GM19238 (cell line): ENCODE results near the gene INSL3.
"Not testable (repeated sequence)": the region's sequence is repeated elsewhere in the genome, so short reads cannot be mapped to it uniquely, and the experiment has no call there.

ENCODE experiments used
- DNase-seq: peaks from one replicate; pipeline ENCODE4 v3.0.0; 2011; ENCODE audit warnings: low spot score; ENCODE audit not compliant: insufficient read length

Gene INSL3

GRCh38 chr19:17784201-17785008 is 36.9 kb downstream of the INSL3 start:
- peak; percentile 76 for DNase-seq

- not testable (repeated sequence) for DNase-seq
Measured at GRCh38 chr19:17783721-17784120, 37.6 kb downstream of the INSL3 start.

- DNase-seq: no peak
Measured at GRCh38 chr19:17780781-17781180, 40.5 kb downstream of the INSL3 start.

DNA sequence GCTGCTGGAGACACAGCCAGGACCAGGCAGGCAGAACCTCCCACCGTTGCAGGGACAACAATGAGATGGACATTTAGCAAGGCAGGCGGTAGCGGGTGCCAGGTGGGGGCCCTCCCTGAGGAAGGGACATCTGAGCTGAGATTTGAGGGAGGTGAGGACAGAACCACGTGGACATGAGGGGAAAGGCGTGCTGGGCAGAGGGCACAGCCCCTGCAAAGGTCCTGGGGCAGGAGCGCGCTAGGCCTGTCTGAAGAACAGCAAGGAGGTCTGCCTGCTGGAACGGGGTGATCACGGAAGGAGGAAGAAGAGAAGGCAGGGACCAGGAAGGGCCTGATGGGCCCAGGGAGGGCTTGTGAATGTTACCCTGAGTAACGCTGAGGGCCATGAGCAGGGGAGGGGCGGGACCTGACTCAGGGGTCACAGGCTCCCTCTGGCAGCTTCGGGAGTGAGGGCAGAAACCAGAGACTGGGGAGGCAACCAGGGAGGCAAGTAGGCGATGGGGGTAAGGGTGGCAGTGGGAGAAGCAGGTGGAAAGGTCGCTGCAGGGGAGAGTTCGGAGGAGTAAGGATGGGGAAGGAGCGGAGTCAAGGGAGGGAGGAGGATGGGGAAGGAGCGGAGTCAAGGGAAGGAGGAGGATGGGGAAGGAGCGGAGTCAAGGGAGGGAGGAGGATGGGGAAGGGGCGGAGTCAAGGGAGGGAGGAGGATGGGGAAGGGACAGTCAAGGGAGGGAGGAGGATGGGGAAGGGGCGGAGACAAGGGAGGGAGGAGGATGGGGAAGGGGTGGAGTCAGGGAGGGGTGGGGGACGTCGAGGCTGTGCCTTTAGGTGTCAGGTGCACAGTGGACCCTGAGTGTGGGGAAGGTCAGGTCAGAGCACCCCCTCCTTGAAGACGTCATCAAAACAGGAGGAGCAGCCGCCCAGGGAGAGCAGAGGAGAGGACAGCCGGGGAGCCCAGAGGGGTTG is 42.1 kb downstream of the INSL3 start:
- no peak for DNase-seq

- no peak for DNase-seq
Measured at GRCh38 chr19:17778251-17778967, 42.9 kb downstream of the INSL3 start.

GRCh38 chr19:17777840-17778239 is 43.5 kb downstream of the INSL3 start:
- not testable (repeated sequence) for DNase-seq

DNA sequence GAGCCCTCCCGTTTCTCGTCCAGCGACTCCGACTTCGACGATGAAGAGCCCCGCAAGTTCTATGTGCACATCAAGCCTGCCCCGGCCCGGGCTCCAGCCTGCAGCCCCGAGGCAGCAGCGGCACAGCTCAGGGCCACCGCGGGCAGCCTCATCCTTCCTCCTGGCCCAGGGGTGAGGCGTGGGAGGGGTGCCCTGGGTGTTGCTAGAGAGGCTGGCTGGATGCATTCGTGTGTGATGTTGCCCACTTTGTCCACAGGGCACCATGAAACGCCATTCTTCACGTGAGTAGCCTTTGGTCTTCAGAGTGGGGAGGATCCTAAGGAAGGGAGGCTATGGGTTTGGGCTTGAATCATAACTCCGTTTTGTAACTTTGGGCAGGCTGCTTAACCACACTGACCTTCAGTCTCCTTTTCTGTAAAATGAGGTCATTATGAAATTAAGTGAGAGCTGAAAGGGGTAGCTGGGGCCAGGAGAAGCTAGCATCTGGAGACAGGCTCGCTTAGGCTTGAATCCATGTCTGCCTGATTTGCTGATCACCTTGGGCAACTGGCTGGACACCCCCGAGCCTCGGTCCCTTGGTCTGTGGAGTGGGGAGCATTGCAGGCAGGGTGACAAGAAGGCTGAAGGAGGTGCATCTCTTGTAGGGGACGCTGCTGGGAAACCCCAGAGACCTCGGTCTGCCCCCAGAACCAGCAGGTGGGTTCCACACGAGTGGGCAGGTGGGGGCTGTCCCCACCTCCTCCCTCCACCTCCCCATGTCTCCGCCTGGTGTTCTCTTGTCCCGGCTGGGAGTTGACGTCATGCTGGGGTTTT is 45.1 kb downstream of the INSL3 start:
- DNase-seq: peak; percentile 85

DNA sequence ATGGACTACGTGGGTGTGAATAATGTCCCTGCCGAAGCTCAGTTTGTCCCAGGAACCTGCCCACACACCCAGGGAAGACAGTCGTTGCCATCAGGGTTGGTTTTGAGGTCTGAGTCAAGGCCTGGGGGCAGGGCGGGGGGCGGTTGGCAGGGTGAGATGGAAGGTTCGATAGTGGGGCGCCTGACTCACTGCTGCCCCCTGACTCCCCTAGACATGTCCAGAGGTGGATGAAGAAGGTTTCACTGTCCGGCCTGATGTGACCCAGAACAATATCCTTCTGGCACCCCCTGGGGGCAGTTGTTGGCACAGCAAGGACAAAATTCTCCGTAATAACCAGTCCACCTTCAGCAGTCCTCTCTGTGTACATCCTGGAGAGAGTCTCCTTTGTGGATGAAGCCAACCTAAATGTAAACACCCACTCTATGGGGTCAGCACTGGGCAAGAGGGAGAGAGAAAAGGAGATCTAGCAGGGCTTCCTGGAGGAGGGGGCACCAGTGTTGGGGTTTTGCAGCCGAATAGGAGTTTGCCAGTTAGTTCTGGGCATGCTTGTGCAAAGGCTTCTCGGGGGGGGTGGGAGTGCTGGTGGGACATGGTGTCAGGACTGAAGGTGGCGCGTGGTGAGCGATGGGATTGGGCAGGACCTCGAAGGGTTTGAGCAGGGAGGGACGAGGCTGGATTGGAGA is 45.9 kb downstream of the INSL3 start:
- DNase-seq: no peak

- no peak for DNase-seq
Measured at GRCh38 chr19:17772172-17772571, 49.1 kb downstream of the INSL3 start.

- no peak for DNase-seq
Measured at GRCh38 chr19:17770613-17771012, 50.7 kb downstream of the INSL3 start.

DNA sequence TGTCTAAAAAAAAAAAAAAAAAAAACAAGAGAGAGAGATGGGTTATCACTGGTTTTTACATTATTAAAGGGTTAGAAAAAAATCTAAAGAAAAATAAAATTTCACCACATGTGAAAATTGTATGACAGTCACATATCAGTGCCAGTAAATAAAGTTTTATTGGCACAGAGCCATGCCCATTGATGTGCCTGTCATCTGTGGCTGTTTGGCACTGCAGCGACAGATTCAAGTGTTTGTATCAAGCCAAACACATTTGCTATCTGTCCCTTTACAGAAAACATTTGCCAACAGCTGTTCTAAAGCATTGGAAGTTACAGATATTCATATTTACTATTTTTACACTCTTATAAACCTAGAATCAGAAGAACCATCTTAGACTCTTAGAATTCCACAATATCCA is 53.8 kb downstream of the INSL3 start:
- DNase-seq: no peak

DNA sequence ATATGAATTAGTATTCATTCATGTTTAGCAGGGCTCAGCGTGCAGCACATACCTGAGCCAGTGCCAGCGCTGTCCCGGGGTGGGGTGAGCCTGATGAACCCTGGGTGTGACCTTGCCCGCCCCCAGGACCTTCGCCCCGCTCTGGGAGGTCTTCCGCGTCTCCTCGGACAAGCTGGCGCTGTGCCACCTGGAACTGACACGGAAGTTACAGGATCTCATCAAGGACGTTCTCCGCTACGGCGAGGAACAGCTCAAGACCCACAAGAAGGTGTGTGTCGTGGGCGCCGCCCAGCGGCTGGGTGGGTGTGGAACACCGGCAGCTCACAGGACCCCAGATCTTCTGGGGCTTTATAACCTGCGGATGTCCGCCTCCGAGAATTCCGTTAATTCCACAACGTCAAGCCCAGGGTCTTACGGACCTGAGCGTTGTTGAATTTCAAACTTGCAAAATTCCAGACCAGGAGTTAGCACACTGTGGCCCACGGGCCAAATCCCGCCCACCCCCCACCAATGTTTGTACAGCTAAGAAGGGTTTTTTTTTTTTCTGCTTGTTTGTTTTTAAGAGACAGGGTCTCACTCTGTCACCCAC is 54.7 kb downstream of the INSL3 start:
- DNase-seq: no peak
